ENCODE measurements around the gene RAB31. TPM values are rescaled to one million over a fixed set of nuclear protein-coding genes. Genes with fewer than 3 reads are reported as not detected.

The RAB31 gene
- total RNA-seq, 2 donors from 2014 or later: 7.7 to 86.9 TPM

GRCh38 chr18:9757827-9758621, 49.9 kb downstream of the RAB31 start:
- TF ChIP-seq, protein P1, sequence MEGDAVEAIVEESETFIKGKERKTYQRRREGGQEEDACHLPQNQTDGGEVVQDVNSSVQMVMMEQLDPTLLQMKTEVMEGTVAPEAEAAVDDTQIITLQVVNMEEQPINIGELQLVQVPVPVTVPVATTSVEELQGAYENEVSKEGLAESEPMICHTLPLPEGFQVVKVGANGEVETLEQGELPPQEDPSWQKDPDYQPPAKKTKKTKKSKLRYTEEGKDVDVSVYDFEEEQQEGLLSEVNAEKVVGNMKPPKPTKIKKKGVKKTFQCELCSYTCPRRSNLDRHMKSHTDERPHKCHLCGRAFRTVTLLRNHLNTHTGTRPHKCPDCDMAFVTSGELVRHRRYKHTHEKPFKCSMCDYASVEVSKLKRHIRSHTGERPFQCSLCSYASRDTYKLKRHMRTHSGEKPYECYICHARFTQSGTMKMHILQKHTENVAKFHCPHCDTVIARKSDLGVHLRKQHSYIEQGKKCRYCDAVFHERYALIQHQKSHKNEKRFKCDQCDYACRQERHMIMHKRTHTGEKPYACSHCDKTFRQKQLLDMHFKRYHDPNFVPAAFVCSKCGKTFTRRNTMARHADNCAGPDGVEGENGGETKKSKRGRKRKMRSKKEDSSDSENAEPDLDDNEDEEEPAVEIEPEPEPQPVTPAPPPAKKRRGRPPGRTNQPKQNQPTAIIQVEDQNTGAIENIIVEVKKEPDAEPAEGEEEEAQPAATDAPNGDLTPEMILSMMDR (IDR thresholded peaks at IDR 0.05): no peak
- TF ChIP-seq POLR2A (IDR thresholded peaks at IDR 0.05): no peak
- TF ChIP-seq POLR2AphosphoS5 (IDR thresholded peaks at IDR 0.05): no peak
- Histone ChIP-seq H3K36me3 (no peaks in the 10 kb centered on the region), H3K27me3 (replicated peaks; ENCODE audit: insufficient read depth) (no peaks in the 10 kb centered on the region), H3K4me3 (no peak overlapping the region), H3K4me1 (replicated peaks) (no peaks in the 10 kb centered on the region), H3K9me3 (no peaks in the 10 kb centered on the region), H3K27ac (no peak overlapping the region)
- 73% methylated on average over 18 of the region's 18 CpGs for WGBS
- intact Hi-C loops (cut with DNase I): no loop called here
- no peak for DNase-seq (ENCODE audit: low spot score)

DNA sequence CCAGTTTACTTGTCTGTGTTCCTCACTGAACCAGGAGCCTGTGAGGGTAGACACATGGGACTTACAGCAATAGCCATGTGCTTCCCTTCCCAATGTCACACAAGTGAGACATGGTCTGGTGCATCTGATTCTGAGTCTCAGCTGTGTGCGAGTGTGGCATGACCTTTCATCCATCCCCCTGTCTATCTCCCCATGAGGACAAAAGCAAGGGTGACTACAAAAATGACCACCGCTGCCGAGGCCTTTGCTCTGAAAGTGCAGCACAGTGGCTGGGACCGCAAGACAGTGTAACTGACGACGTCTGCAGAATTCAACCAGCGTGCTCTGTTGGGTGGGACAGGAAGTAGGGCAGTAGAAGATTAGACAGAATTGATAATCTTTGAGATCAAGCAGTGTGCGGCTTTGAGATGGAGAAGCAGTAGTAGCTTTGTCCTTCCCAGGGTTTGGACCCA, 50.5 kb downstream of the RAB31 start:
- TF ChIP-seq POLR2AphosphoS5 (IDR thresholded peaks at IDR 0.05) (no peak), POLR2A (IDR thresholded peaks at IDR 0.05) (no peak)
- TF ChIP-seq, protein P1 (IDR thresholded peaks at IDR 0.05): no peak
- no peaks in the 10 kb centered on the region for H3K4me1 ChIP-seq (replicated peaks)
- 93% methylated on average over 8 of the region's 8 CpGs for WGBS
- H3K4me3 ChIP-seq: no peak overlapping the region
- H3K36me3 ChIP-seq: no peaks in the 10 kb centered on the region
- no peak overlapping the region for H3K27ac ChIP-seq
- intact Hi-C loops (cut with DNase I): no loop called here
- H3K27me3 ChIP-seq (replicated peaks; ENCODE audit: insufficient read depth): no peaks in the 10 kb centered on the region
- DNase-seq (ENCODE audit: low spot score): no peak
- H3K9me3 ChIP-seq: no peaks in the 10 kb centered on the region

DNA sequence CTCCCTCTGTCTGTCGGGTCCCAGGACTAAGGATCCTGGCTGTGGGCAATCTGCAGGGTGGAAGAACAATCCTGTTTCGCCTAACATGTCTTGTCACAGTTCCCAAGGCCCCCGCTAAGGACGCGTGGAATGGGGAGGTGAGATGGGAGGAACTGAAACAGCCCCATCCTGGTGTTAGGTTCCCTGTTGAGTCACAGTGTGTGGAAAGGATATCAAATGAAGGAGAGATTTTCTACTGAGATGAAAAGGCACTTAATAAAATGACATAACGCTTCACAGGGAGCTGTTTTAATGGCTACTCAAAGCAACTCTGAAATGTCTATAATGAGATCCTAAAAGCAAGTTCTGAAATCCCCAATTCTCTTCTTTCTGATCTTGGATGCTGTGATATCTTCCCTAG, 52.5 kb downstream of the RAB31 start:
- H3K4me1 ChIP-seq (replicated peaks): no peaks in the 10 kb centered on the region
- TF ChIP-seq, protein P1 (IDR thresholded peaks at IDR 0.05): no peak
- TF ChIP-seq POLR2AphosphoS5 (IDR thresholded peaks at IDR 0.05) (no peak), POLR2A (IDR thresholded peaks at IDR 0.05) (no peak)

GRCh38 chr18:9762526-9762925, 54.4 kb downstream of the RAB31 start:
- Histone ChIP-seq H3K27me3 (replicated peaks; ENCODE audit: insufficient read depth) (no peaks in the 10 kb centered on the region), H3K36me3 (no peaks in the 10 kb centered on the region), H3K27ac (no peak overlapping the region), H3K4me1 (replicated peaks) (no peaks in the 10 kb centered on the region), H3K9me3 (no peaks in the 10 kb centered on the region), H3K4me3 (no peak overlapping the region)
- intact Hi-C loops (cut with DNase I): no loop called here
- TF ChIP-seq, protein P1 (IDR thresholded peaks at IDR 0.05): no peak
- no peak for TF ChIP-seq POLR2AphosphoS5 (IDR thresholded peaks at IDR 0.05)
- TF ChIP-seq POLR2A (IDR thresholded peaks at IDR 0.05): no peak
- DNase-seq (ENCODE audit: low spot score): no peak
- 89% methylated on average over 5 of the region's 5 CpGs for WGBS

More for the DNA sequence above, 52.5 kb downstream of the RAB31 start:
- Histone ChIP-seq H3K9me3 (no peaks in the 10 kb centered on the region), H3K27me3 (replicated peaks; ENCODE audit: insufficient read depth) (no peaks in the 10 kb centered on the region), H3K4me3 (no peak overlapping the region), H3K27ac (no peak overlapping the region), H3K36me3 (no peaks in the 10 kb centered on the region)
- intact Hi-C loops (cut with DNase I): no loop called here
- WGBS: 70% methylated on average over 6 of the region's 6 CpGs
- no peak for DNase-seq (ENCODE audit: low spot score)

- TF ChIP-seq, protein P1 (IDR thresholded peaks at IDR 0.05): no peak
- no peak for TF ChIP-seq POLR2A (IDR thresholded peaks at IDR 0.05)
- no peak for TF ChIP-seq POLR2AphosphoS5 (IDR thresholded peaks at IDR 0.05)
- 93% methylated on average over 5 of the region's 5 CpGs for WGBS
- H3K4me1 ChIP-seq (replicated peaks): no peaks in the 10 kb centered on the region
- H3K36me3 ChIP-seq: no peaks in the 10 kb centered on the region
- no peaks in the 10 kb centered on the region for H3K27me3 ChIP-seq (replicated peaks; ENCODE audit: insufficient read depth)
- DNase-seq (ENCODE audit: low spot score): no peak
- intact Hi-C loops (cut with DNase I): no loop called here
- H3K27ac ChIP-seq: no peak overlapping the region
- no peaks in the 10 kb centered on the region for H3K9me3 ChIP-seq
- no peak overlapping the region for H3K4me3 ChIP-seq
Measured at GRCh38 chr18:9763157-9763556, 55.1 kb downstream of the RAB31 start.
